Osteoblast (primary cell): ENCODE measurements around the gene TGFBR2. TPM values are rescaled to one million over a fixed set of nuclear protein-coding genes. Genes with fewer than 3 reads are reported as not detected.
A peak's percentile ranks its signal among the peaks of the same experiment; 100 is the strongest.

Source experiments
- DNase-seq: peaks from one replicate; pipeline ENCODE4 v3.0.0; 2011; ENCODE audit warnings: low spot score, mixed read lengths; ENCODE audit not compliant: insufficient read length; ENCODE audit errors: missing footprints
- H2AFZ ChIP-seq: 2 replicates; pipeline ENCODE4 v1.6.0; 2011; ENCODE audit warnings: mild to moderate bottlenecking, low read length
- H3K27ac ChIP-seq: 2 replicates; pipeline ENCODE4 v1.5.1; 2011; ENCODE audit warnings: mild to moderate bottlenecking, low read depth, low read length, moderate library complexity
- H3K27me3 ChIP-seq: 2 replicates; pipeline ENCODE4 v1.6.0; 2012; ENCODE audit warnings: mild to moderate bottlenecking, control low read depth, inconsistent platforms, low read length, moderate library complexity; ENCODE audit not compliant: insufficient read depth
- H3K36me3 ChIP-seq: 2 replicates; pipeline ENCODE4 v1.5.1; 2011; ENCODE audit warnings: mild to moderate bottlenecking, low read length, control low read depth, moderate library complexity; ENCODE audit not compliant: insufficient read depth
- H3K4me1 ChIP-seq: 2 replicates; pipeline ENCODE4 v1.5.1; 2011; ENCODE audit warnings: mild to moderate bottlenecking, low read length, control low read depth, moderate library complexity; ENCODE audit not compliant: insufficient read depth
- H3K4me2 ChIP-seq: 2 replicates; pipeline ENCODE4 v1.6.0; 2011; ENCODE audit warnings: mild to moderate bottlenecking, low read length; ENCODE audit not compliant: insufficient read depth
- H3K4me3 ChIP-seq: fragments of 200-600 bp; sonication (generic); 3 replicates; pipeline ENCODE4 v1.5.1; 2012; ENCODE audit warnings: mild to moderate bottlenecking, low read length, inconsistent platforms; ENCODE audit not compliant: insufficient read depth
- H3K79me2 ChIP-seq: 2 replicates; pipeline ENCODE4 v1.6.0; 2012; ENCODE audit warnings: mild to moderate bottlenecking, low read length, control low read depth, inconsistent platforms; ENCODE audit not compliant: insufficient read depth
- H3K9me3 ChIP-seq: 2 replicates; pipeline ENCODE4 v1.5.1; 2011; ENCODE audit warnings: low read depth, low read length, control low read depth
- H4K20me1 ChIP-seq: 2 replicates; pipeline ENCODE4 v1.6.0; 2012; ENCODE audit warnings: mild to moderate bottlenecking, low read length, control low read depth; ENCODE audit not compliant: insufficient read depth
- CTCF ChIP-seq: IDR thresholded peaks from 2 replicates; pipeline ENCODE4 v1.5.1; 2011; ENCODE audit warnings: mild to moderate bottlenecking, low read depth, low read length, moderate library complexity; ENCODE audit errors: extremely low read depth
- total RNA-seq: library from RNA; depleted of rRNA; stranded (reverse); fragments of >200 nt; gene quantifications from 2 replicates; pipeline ENCODE4 v1.2.3, GENCODE V29; 2012

The TGFBR2 gene
- total RNA-seq, 1 donor = 118 TPM

- no peak overlapping the region for H3K4me2 ChIP-seq
- H3K36me3 ChIP-seq = no peaks in the 10 kb centered on the region
- no peak for DNase-seq
Observed at GRCh38 chr3:30576946-30577345, 29.5 kb upstream of the TGFBR2 start.

GRCh38 chr3:30577788-30578187 is 28.6 kb upstream of the TGFBR2 start:
- no peaks in the 10 kb centered on the region for H4K20me1 ChIP-seq
- H3K4me3 ChIP-seq = no peak overlapping the region
- no peaks in the 10 kb centered on the region for H3K36me3 ChIP-seq
- no peaks in the 10 kb centered on the region for H3K27me3 ChIP-seq
- H3K27ac ChIP-seq = peak overlapping the region; percentile 90
- no peaks in the 10 kb centered on the region for H3K9me3 ChIP-seq
- peak overlapping the region; percentile 58 for H2AFZ ChIP-seq
- DNase-seq = no peak
- no peaks in the 10 kb centered on the region for H3K79me2 ChIP-seq
- peak overlapping the region; percentile 26 for H3K4me2 ChIP-seq
- peaks cover 25% of the 10 kb centered on the region for H3K4me1 ChIP-seq
- no peak for TF ChIP-seq CTCF

More at GRCh38 chr3:30576946-30577345, 29.5 kb upstream of the TGFBR2 start:
- H3K27ac ChIP-seq = peak overlapping the region; percentile 90
- H3K4me1 ChIP-seq = peaks cover 25% of the 10 kb centered on the region
- no peaks in the 10 kb centered on the region for H3K27me3 ChIP-seq
- H3K9me3 ChIP-seq = no peaks in the 10 kb centered on the region
- no peak overlapping the region for H2AFZ ChIP-seq
- no peak for TF ChIP-seq CTCF
- no peaks in the 10 kb centered on the region for H3K79me2 ChIP-seq
- no peak overlapping the region for H3K4me3 ChIP-seq
- no peaks in the 10 kb centered on the region for H4K20me1 ChIP-seq

- peaks cover 25% of the 10 kb centered on the region for H3K4me1 ChIP-seq
- H3K4me3 ChIP-seq = no peak overlapping the region
- peak overlapping the region; percentile 26 for H3K4me2 ChIP-seq
- no peak for TF ChIP-seq CTCF
- H2AFZ ChIP-seq = peak overlapping the region; percentile 11
- H3K79me2 ChIP-seq = no peaks in the 10 kb centered on the region
- H3K27ac ChIP-seq = peak overlapping the region; percentile 90
- no peaks in the 10 kb centered on the region for H3K9me3 ChIP-seq
- no peaks in the 10 kb centered on the region for H4K20me1 ChIP-seq
- no peak for DNase-seq
- H3K27me3 ChIP-seq = no peaks in the 10 kb centered on the region
- H3K36me3 ChIP-seq = no peaks in the 10 kb centered on the region
Observed at GRCh38 chr3:30578479-30578878, 27.9 kb upstream of the TGFBR2 start.

- peaks cover 25% of the 10 kb centered on the region for H3K4me1 ChIP-seq
- H3K4me3 ChIP-seq = no peak overlapping the region
- no peaks in the 10 kb centered on the region for H3K79me2 ChIP-seq
- no peaks in the 10 kb centered on the region for H3K36me3 ChIP-seq
- no peak for DNase-seq
- H2AFZ ChIP-seq = peak overlapping the region; percentile 11
- no peaks in the 10 kb centered on the region for H3K27me3 ChIP-seq
- H3K27ac ChIP-seq = peak overlapping the region; percentile 90
- no peak for TF ChIP-seq CTCF
- no peak overlapping the region for H3K4me2 ChIP-seq
- no peaks in the 10 kb centered on the region for H3K9me3 ChIP-seq
- no peaks in the 10 kb centered on the region for H4K20me1 ChIP-seq
Observed at GRCh38 chr3:30578986-30579579, 27.3 kb upstream of the TGFBR2 start.
